Vagina (tissue), 2 donors: Measurements from ENCODE around the gene EEF1A2.

ENCODE experiments used
- CTCF ChIP-seq, 3 experiments: fragments of 450-650 bp in 2 of 3; fragments of 200-600 bp in 1 of 3; sonication (generic) in 1 of 3; IDR thresholded peaks; one replicate each; pipeline ENCODE4 v1.5.1; 2017 to 2019; ENCODE audit warnings: antibody characterized with exemption in 3 of 3, mild to moderate bottlenecking in 2 of 3, moderate library complexity in 2 of 3
- POLR2A ChIP-seq, 2 donors: fragments of 450-650 bp; IDR thresholded peaks; one replicate each; pipeline ENCODE4 v1.6.1; 2017; ENCODE audit warnings: antibody characterized with exemption in 2 of 2, mild to moderate bottlenecking in 2 of 2, moderate library complexity in 2 of 2
- POLR2AphosphoS5 ChIP-seq, 2 donors: sonication (generic); formaldehyde crosslinking; IDR thresholded peaks; one replicate each; pipeline ENCODE4 v1.9.0; 2017; ENCODE audit warnings: antibody characterized with exemption in 2 of 2, mild to moderate bottlenecking in 2 of 2, low read depth in 1 of 2; ENCODE audit not compliant: insufficient read depth in 1 of 2

- TF ChIP-seq CTCF (IDR thresholded peaks at IDR 0.05) (no peak), POLR2A (IDR thresholded peaks at IDR 0.05) (no peak), POLR2AphosphoS5 (IDR thresholded peaks at IDR 0.05; ENCODE audit: insufficient read depth in 1 of 2, low read depth in 1 of 2) (no peak)
Measured at GRCh38 chr20:63456429-63457284, 42.2 kb downstream of the EEF1A2 start.
